Measurements from ENCODE around the gene OR10Z1.

Gene OR10Z1

DNA sequence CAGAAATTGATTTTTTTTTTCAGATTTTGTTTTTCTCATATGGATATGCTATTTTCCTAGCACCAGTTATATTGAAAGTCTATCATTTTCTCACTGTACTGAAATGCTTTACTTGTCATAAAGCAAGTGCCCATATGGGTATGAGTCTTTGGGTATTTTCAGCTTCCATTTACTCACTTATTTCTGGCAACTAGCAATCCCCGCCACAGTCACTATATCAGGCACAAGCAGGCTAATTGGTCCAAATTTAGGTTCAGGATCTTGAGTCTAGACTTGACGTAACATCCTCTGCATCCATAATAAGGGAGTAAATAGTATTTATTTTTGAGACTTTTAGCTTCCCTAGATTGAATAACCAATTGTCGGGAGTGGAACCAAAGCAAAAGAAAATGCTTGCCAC lies 27.5 kb upstream of the OR10Z1 start:
- no peak overlapping the region for H3K4me3 ChIP-seq (replicated peaks; ENCODE audit: low read depth, low read length)
- no peak for TF ChIP-seq CTCF (IDR thresholded peaks at IDR 0.05; ENCODE audit: low read depth, low read length, missing control alignments)
- DNase-seq (ENCODE audit: extremely low read depth, low read depth) = no peak

GRCh38 chr1:158579733-158580132 lies 25.3 kb upstream of the OR10Z1 start, which contains the start of gene OR10X1:
Gene OR10X1, minus strand, starts transcription at chr1:158579899. Its CDS starts 0 bp downstream, at chr1:158579899.
- DNase-seq (ENCODE audit: extremely low read depth, low read depth) = no peak
- H3K4me3 ChIP-seq (replicated peaks; ENCODE audit: low read depth, low read length) = no peak within 1 kb of the TSS
- no peak for TF ChIP-seq CTCF (IDR thresholded peaks at IDR 0.05; ENCODE audit: low read depth, low read length, missing control alignments)

GRCh38 chr1:158583962-158584361 lies 21.1 kb upstream of the OR10Z1 start:
- no peak for TF ChIP-seq CTCF (IDR thresholded peaks at IDR 0.05; ENCODE audit: low read depth, low read length, missing control alignments)
- no peak for DNase-seq (ENCODE audit: extremely low read depth, low read depth)
- H3K4me3 ChIP-seq (replicated peaks; ENCODE audit: low read depth, low read length) = no peak overlapping the region

GRCh38 chr1:158586942-158587341 lies 18.1 kb upstream of the OR10Z1 start:
- no peak for DNase-seq (ENCODE audit: extremely low read depth, low read depth)
- H3K4me3 ChIP-seq (replicated peaks; ENCODE audit: low read depth, low read length) = no peak overlapping the region
- TF ChIP-seq CTCF (IDR thresholded peaks at IDR 0.05; ENCODE audit: low read depth, low read length, missing control alignments) = no peak

DNA sequence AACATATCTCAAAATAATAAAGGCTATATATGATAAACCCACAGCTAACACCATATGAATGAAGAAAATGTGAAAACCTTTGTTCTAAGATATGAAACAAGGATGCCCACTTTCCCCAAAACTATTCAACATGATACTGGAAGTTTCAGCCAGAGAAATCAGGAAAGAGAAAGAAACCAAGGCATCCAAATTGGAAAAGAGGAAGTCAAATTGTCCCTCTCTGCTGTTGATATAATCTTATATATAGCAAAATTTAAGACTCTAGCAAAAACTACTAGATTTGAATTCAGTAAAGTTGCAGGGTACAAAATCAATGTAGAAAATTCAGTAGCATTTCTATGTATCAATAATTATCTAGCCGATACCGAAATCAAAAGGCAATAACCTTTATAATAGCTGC lies 4.3 kb upstream of the OR10Z1 start:
- H3K4me3 ChIP-seq (replicated peaks; ENCODE audit: low read depth, low read length) = no peak overlapping the region
- TF ChIP-seq CTCF (IDR thresholded peaks at IDR 0.05; ENCODE audit: low read depth, low read length, missing control alignments) = no peak
- DNase-seq (ENCODE audit: extremely low read depth, low read depth) = no peak

- DNase-seq (ENCODE audit: extremely low read depth, low read depth) = no peak
- H3K4me3 ChIP-seq (replicated peaks; ENCODE audit: low read depth, low read length) = no peak overlapping the region
- no peak for TF ChIP-seq CTCF (IDR thresholded peaks at IDR 0.05; ENCODE audit: low read depth, low read length, missing control alignments)
Measured at GRCh38 chr1:158607296-158607695, 2.2 kb downstream of the OR10Z1 start.

DNA sequence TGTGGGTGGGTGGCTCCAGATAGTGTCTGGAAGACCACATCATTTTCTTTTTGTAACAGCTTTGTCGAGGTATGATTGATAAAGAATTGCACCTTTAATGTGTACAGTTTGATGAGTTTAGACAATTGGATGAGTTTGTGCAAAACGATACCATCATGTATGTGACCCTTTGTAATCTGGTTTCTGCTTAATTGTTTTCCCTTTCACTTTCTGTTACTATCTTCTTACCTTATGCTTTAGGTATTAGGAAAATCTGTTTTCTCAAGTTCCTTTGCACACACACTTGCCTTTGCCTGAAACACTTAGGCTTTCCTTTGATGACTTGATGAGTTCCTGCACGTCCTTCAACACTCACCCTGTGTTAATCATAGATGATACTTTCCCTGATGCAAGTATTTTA lies 6.8 kb downstream of the OR10Z1 start:
- H3K4me3 ChIP-seq (replicated peaks; ENCODE audit: low read depth, low read length) = no peak overlapping the region
- TF ChIP-seq CTCF (IDR thresholded peaks at IDR 0.05; ENCODE audit: low read depth, low read length, missing control alignments) = no peak
- no peak for DNase-seq (ENCODE audit: extremely low read depth, low read depth)

Measured in HFF-Myc (cell line).